Caco-2 (cell line): ENCODE results near the gene CLCF1. TPM values are rescaled to one million over a fixed set of nuclear protein-coding genes. Genes with fewer than 3 reads are reported as not detected.

ENCODE experiments used
- BruUV-seq: library from RNA; stranded (reverse); fragments of 400-500 nt; replicated peaks from 2 replicates; lab custom pipeline; 2021; lab: Mats Ljungman, UMichigan
- CTCF ChIA-PET: fragments of 300-600 bp; sonication (Branson Sonifier 250); formaldehyde crosslinking; loops from one replicate; lab custom pipeline; 2022; ENCODE audit warnings: antibody characterized with exemption; lab: Charles Lee
- POLR2A ChIA-PET: fragments of 300-600 bp; sonication (Branson Sonifier 250); formaldehyde crosslinking; loops from one replicate; lab custom pipeline; 2022; ENCODE audit warnings: antibody characterized with exemption; lab: Charles Lee
- DNase-seq, 2 experiments: peaks; one replicate each; pipeline versions ENCODE4 v3.0.0 to v3.0.0-alpha.2; 2020 to 2022
- H3K27me3 ChIP-seq: replicated peaks from 2 replicates; pipeline ENCODE4 v1.6.0; 2011; ENCODE audit warnings: low read length; ENCODE audit not compliant: control insufficient read depth, insufficient read depth
- H3K36me3 ChIP-seq: 2 replicates; pipeline ENCODE4 v1.5.1; 2011; ENCODE audit warnings: low read length; ENCODE audit not compliant: control insufficient read depth, insufficient read depth
- H3K4me1 ChIP-seq: fragments of 250-450 bp; sonication (Bioruptor Pico); 2 replicates; pipeline ENCODE4 v1.5.1; 2020; ENCODE audit warnings: mild to moderate bottlenecking
- H3K4me3 ChIP-seq: 2 replicates; pipeline ENCODE4 v1.5.1; 2011; ENCODE audit warnings: low read depth, mild to moderate bottlenecking, control low read depth, low read length
- H3K9me3 ChIP-seq: fragments of 250-450 bp; sonication (Bioruptor Pico); 2 replicates; pipeline ENCODE4 v1.5.1; 2020; ENCODE audit warnings: mild to moderate bottlenecking, moderate library complexity
- H3K27ac Mint-ChIP-seq: one replicate; pipeline ENCODE4 v1.8.0; 2022; ENCODE audit warnings: mixed read lengths; ENCODE audit not compliant: unreplicated experiment
- H3K27me3 Mint-ChIP-seq: one replicate; pipeline ENCODE4 v1.8.0; 2022; ENCODE audit warnings: mixed read lengths; ENCODE audit not compliant: insufficient read depth, unreplicated experiment
- H3K36me3 Mint-ChIP-seq: one replicate; pipeline ENCODE4 v1.8.0; 2022; ENCODE audit warnings: mild to moderate bottlenecking, mixed read lengths; ENCODE audit not compliant: insufficient read depth, unreplicated experiment
- H3K4me1 Mint-ChIP-seq: one replicate; pipeline ENCODE4 v1.8.0; 2022; ENCODE audit warnings: low read depth, mixed read lengths; ENCODE audit not compliant: unreplicated experiment
- H3K4me3 Mint-ChIP-seq: one replicate; pipeline ENCODE4 v1.8.0; 2022; ENCODE audit warnings: mild to moderate bottlenecking, moderate library complexity, mixed read lengths; ENCODE audit not compliant: unreplicated experiment
- H3K9me3 Mint-ChIP-seq: one replicate; pipeline ENCODE4 v1.8.0; 2022; ENCODE audit warnings: mixed read lengths; ENCODE audit not compliant: unreplicated experiment
- CTCF ChIP-seq, 2 experiments: fragments of 200-600 bp in 1 of 2; IDR thresholded peaks; 1 replicate in 1 of 2; 2 replicates in 1 of 2; pipeline versions ENCODE4 v1.5.1 to v1.8.0; 2011 to 2022; ENCODE audit warnings: antibody characterized with exemption in 1 of 2, control low read depth in 1 of 2, inconsistent platforms in 1 of 2, low read depth in 1 of 2, low read length in 1 of 2, mild to moderate bottlenecking in 1 of 2, moderate library complexity in 1 of 2; ENCODE audit not compliant: insufficient read depth in 1 of 2, severe bottlenecking in 1 of 2, unreplicated experiment in 1 of 2
- intact Hi-C: fragments of 100-400 bp; cut with micrococcal nuclease; formaldehyde crosslinking; loops from one replicate; pipeline ENCODE4 v1.10.0; 2022; ENCODE audit not compliant: unreplicated experiment
- total RNA-seq: library from RNA; stranded (reverse); gene quantifications from 2 replicates; pipeline ENCODE4 v1.2.3, GENCODE V29; 2022

CLCF1 gene
- total RNA-seq, 1 experiment from 2014 or later: 4.5 TPM

DNA sequence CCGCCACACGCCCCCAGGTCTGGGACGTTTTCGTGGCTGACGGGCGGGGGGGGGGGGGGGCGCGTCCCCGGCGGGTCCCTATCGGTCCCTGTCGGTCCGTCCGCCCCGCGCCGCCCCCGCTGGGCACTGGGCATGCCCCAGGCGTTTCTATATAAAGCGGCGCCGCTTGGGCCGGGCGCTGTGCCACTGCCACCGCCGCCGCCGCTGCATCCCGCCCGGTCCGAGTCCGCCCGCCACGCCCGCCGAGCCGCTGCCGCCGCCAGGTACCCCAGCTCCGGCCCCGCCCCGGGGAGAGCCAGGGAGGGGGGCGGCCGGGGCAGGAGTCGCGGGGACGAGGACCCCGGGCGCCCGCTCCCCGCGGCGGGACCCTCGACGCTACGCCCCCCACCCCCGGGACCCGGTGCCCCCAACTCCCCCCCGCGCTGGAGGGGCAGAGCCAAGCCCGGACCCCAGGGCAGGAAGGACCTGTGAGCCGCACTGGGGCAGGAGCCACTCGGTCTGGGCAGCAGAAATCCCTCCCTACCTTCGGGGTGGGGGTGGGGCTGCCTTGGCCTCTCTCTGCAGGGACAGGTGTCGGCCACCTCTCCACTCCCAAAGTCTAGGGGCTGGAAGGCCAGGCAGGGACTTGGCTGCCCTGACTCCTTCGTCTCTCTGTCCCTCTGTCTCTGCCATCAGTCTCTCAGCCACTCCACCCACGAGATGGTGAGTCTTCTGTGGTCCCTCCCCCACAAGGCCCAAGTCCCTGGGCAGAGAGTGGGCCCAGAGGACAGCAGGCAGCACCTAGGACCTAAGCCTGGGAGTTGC, 42.3 kb upstream of the CLCF1 start, which contains the start of gene CARNS1:
Gene CARNS1, plus strand, starts transcription at position 178 of the 804 bp plus-strand sequence. Its CDS starts 522 bp downstream, at position 700.
- Mint-ChIP-seq H3K27ac (no peak within 1 kb of the TSS), H3K4me3 (peak within 1 kb of the TSS; percentile 64), H3K4me1 (peaks cover 27% of the 10 kb centered on the region), H3K36me3 (peaks cover 15% of the 10 kb centered on the region), H3K9me3 (no peaks in the 10 kb centered on the region), H3K27me3 (no peaks in the 10 kb centered on the region)
- CTCF ChIA-PET: interaction anchor here (4.8 kb wide), 1 partner anchor 15 kb away, joined by 27 read pairs; the partner anchor contains the start of gene PPP1CA
- TF ChIP-seq CTCF (IDR thresholded peaks at IDR 0.05; ENCODE audit: insufficient read depth in 1 of 2, low read depth in 1 of 2, low read length in 1 of 2, severe bottlenecking in 1 of 2, unreplicated experiment in 1 of 2): no peak
- intact Hi-C loops: no loop called here
- no peak for DNase-seq
- Histone ChIP-seq H3K27me3 (no peaks in the 10 kb centered on the region), H3K4me3 (peak within 1 kb of the TSS; percentile 20), H3K4me1 (peaks cover 15% of the 10 kb centered on the region), H3K9me3 (no peaks in the 10 kb centered on the region), H3K36me3 (no peaks in the 10 kb centered on the region)
- POLR2A ChIA-PET: no interaction called here
- no TSS peak for BruUV-seq

GRCh38 chr11:67413266-67413849, 40.0 kb upstream of the CLCF1 start:
- Mint-ChIP-seq H3K4me1 (peaks cover 18% of the 10 kb centered on the region), H3K27ac (no peak overlapping the region), H3K4me3 (no peak overlapping the region), H3K36me3 (peaks cover 6% of the 10 kb centered on the region), H3K27me3 (no peaks in the 10 kb centered on the region), H3K9me3 (no peaks in the 10 kb centered on the region)
- ChIA-PET POLR2A (interaction anchor here (0.5 to 1.2 kb wide), 3 partner anchors 12 to 416 kb away, joined by 3 to 4 read pairs (median 3); partner anchors contain the start of gene PPP1CA), CTCF (interaction anchor here (0.5 to 4.8 kb wide), 2 partner anchors 12 to 40 kb away, joined by 9 to 27 read pairs; partner anchors contain the start of genes CLCF1 and PPP1CA)
- no peak for TF ChIP-seq CTCF (IDR thresholded peaks at IDR 0.05; ENCODE audit: insufficient read depth in 1 of 2, low read depth in 1 of 2, low read length in 1 of 2, severe bottlenecking in 1 of 2, unreplicated experiment in 1 of 2)
- H3K36me3 ChIP-seq: no peaks in the 10 kb centered on the region
- no TSS peak for BruUV-seq
- H3K4me1 ChIP-seq: peaks cover 4% of the 10 kb centered on the region; the same call in 1 of the 2 replicates
- no peaks in the 10 kb centered on the region for H3K9me3 ChIP-seq
- H3K4me3 ChIP-seq: no peak overlapping the region
- H3K27me3 ChIP-seq: no peaks in the 10 kb centered on the region
- intact Hi-C loops: no loop called here
- no peak for DNase-seq
